Smooth muscle cell (in vitro differentiated cells): ENCODE results near the gene RGS11. TPM values are rescaled to one million over a fixed set of nuclear protein-coding genes. Genes with fewer than 3 reads are reported as not detected.

ENCODE experiments used
- DNase-seq: peaks from one replicate; lab custom pipeline; 2025; ENCODE audit not compliant: unreplicated experiment; lab: John Stamatoyannopoulos, UW
- H2AFZ ChIP-seq: fragments of 200-600 bp; sonication (generic); 2 replicates; pipeline ENCODE4 v1.6.0; 2016; ENCODE audit warnings: antibody characterized with exemption, low read depth, mild to moderate bottlenecking
- H3F3A ChIP-seq: fragments of 200-600 bp; sonication (generic); 2 replicates; pipeline ENCODE4 v1.6.0; 2017; ENCODE audit warnings: antibody characterized with exemption, low read depth
- H3K27ac ChIP-seq: fragments of 200-600 bp; sonication (generic); 2 replicates; pipeline ENCODE4 v1.5.1; 2016; ENCODE audit warnings: low read depth, mild to moderate bottlenecking
- H3K27me3 ChIP-seq: fragments of 200-600 bp; sonication (generic); 2 replicates; pipeline ENCODE4 v1.6.1; 2016; ENCODE audit warnings: low read depth, mild to moderate bottlenecking
- H3K36me3 ChIP-seq: fragments of 200-600 bp; sonication (generic); 2 replicates; pipeline ENCODE4 v1.5.1; 2016; ENCODE audit warnings: low read depth
- H3K4me1 ChIP-seq: fragments of 200-600 bp; sonication (generic); 2 replicates; pipeline ENCODE4 v1.5.1; 2016; ENCODE audit warnings: low read depth
- H3K4me2 ChIP-seq: fragments of 200-600 bp; sonication (generic); 2 replicates; pipeline ENCODE4 v1.6.0; 2016; ENCODE audit warnings: mild to moderate bottlenecking
- H3K4me3 ChIP-seq: fragments of 200-600 bp; sonication (generic); 2 replicates; pipeline ENCODE4 v1.5.1; 2016; ENCODE audit warnings: mild to moderate bottlenecking
- H3K79me2 ChIP-seq: fragments of 200-600 bp; sonication (generic); 2 replicates; pipeline ENCODE4 v1.6.0; 2016; ENCODE audit warnings: low read depth, mild to moderate bottlenecking
- H3K9ac ChIP-seq: fragments of 200-600 bp; sonication (generic); 2 replicates; pipeline ENCODE4 v1.6.0; 2016; ENCODE audit warnings: low read depth
- H3K9me3 ChIP-seq: fragments of 200-600 bp; sonication (generic); replicated peaks from 2 replicates; pipeline ENCODE4 v1.5.1; 2016; ENCODE audit warnings: low read depth
- H4K20me1 ChIP-seq: fragments of 200-600 bp; sonication (generic); 2 replicates; pipeline ENCODE4 v1.6.0; 2016; ENCODE audit warnings: low read depth
- WGBS: methylation state at CpG from one replicate; pipeline ENCODE4 v1.1.7; 2016; ENCODE audit warnings: low lambda C conversion rate; 5-methylcytosine and 5-hydroxymethylcytosine counted together
- polyA plus RNA-seq: library from polyadenylated mRNA; unstranded; fragments of >200 nt; fragmentation: Nextera tagmentation; extraction: Ambion mirVana; gene quantifications from 2 replicates; pipeline ENCODE4 v1.2.1, GENCODE V29; 2016
- total RNA-seq: library from RNA; depleted of rRNA; stranded (reverse); fragments of >200 nt; gene quantifications from 2 replicates; pipeline ENCODE4 v1.2.3, GENCODE V29; 2014
- TF ChIP-seq, protein P1 (sequence below): fragments of 200-600 bp; sonication (generic); IDR thresholded peaks from 2 replicates; pipeline ENCODE4 v1.5.1; 2017; ENCODE audit warnings: borderline replicate concordance, mild to moderate bottlenecking, antibody characterized with exemption; ENCODE audit not compliant: insufficient read depth, poor library complexity, severe bottlenecking

Gene RGS11
- total and polyA plus RNA-seq, 2 experiments from 2014 or later, result 2.2 to 3.9 TPM

DNA sequence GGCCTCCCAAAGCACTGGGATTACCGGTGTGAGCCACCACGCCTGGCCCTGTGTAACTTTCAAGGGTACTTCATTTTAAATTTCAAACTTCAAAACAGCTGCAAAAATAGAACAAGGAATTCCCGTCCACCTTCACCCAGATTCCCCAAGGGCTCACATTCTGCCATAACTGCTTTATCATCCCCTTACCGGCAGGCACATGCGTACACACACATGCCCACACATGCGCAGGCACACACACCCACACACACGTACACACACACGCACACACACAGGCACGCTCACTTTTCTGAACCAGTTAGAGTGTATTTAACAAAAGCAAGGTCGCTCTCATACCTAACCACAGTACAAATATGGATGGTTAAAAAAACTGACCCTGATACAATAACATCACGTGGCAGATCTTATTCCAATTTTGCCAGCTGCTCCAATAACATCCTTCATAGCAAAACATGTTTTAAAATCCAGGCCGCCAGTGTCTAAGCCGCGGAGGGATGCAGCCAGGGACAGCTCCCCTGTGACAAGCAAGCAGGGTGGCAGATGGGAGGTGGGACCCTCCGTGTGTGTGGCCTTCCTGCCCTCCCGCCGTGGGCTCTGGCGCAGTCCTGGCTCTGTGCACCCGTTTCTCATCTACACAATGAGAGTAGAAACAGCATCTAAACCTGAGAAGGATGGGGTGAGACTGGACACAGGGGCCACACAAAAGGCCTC, 30.3 kb upstream of the RGS11 start:
- Histone ChIP-seq H3F3A (no peaks in the 10 kb centered on the region), H2AFZ (no peak overlapping the region), H3K4me2 (no peak overlapping the region), H3K36me3 (no peaks in the 10 kb centered on the region), H3K79me2 (peaks cover 2% of the 10 kb centered on the region), H3K9me3 (no peaks in the 10 kb centered on the region), H3K9ac (no peak overlapping the region), H4K20me1 (peaks cover 27% of the 10 kb centered on the region), H3K27ac (no peak overlapping the region), H3K4me3 (no peak overlapping the region), H3K27me3 (no peaks in the 10 kb centered on the region), H3K4me1 (no peaks in the 10 kb centered on the region)
- no peak for DNase-seq
- TF ChIP-seq, protein P1, sequence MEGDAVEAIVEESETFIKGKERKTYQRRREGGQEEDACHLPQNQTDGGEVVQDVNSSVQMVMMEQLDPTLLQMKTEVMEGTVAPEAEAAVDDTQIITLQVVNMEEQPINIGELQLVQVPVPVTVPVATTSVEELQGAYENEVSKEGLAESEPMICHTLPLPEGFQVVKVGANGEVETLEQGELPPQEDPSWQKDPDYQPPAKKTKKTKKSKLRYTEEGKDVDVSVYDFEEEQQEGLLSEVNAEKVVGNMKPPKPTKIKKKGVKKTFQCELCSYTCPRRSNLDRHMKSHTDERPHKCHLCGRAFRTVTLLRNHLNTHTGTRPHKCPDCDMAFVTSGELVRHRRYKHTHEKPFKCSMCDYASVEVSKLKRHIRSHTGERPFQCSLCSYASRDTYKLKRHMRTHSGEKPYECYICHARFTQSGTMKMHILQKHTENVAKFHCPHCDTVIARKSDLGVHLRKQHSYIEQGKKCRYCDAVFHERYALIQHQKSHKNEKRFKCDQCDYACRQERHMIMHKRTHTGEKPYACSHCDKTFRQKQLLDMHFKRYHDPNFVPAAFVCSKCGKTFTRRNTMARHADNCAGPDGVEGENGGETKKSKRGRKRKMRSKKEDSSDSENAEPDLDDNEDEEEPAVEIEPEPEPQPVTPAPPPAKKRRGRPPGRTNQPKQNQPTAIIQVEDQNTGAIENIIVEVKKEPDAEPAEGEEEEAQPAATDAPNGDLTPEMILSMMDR, result no peak
- WGBS, result 96% methylated on average over 19 of the region's 19 CpGs

DNA sequence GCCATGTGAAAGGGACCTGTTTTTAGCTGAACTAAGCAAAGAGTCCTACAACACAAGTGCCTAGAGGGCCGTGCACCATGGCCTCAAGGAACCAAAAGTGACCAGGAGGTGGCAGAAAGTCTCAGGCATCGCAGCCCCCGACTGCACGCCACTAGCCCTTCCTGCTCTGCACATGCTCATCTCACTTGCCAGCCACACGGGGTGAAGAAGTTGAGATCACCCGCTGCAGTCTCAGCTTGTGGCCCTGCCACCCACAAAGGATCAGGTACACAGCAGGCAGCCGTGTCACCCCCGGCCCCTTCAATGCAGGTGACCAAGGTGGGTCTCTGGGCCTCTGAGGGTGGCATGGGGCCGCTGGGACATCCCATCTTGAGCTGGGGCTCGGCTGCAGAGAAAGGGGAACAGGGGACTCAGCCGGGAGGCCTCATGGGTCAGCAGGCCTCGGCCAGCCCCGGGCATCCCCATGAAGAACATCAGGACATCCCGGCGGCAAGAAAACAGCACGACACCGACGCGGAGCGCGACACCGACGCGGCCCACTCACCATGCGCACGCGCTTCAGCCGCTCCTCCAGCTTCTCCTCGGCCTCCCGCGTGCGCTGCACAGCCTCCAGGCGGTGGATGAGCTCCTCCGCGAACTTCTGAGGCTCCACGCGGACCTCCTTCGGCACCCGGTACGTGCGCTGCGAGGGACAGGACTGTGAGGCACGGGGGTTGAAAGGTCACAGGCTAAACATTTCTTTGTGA, 28.2 kb upstream of the RGS11 start:
- 96% methylated on average over 43 of the region's 43 CpGs for WGBS
- no peaks in the 10 kb centered on the region for H3K36me3 ChIP-seq
- no peak for DNase-seq
- no peak overlapping the region for H3K9ac ChIP-seq
- H3K27ac ChIP-seq, result no peak overlapping the region
- H4K20me1 ChIP-seq, result peaks cover 26% of the 10 kb centered on the region
- H2AFZ ChIP-seq, result no peak overlapping the region
- H3K4me3 ChIP-seq, result no peak overlapping the region
- no peaks in the 10 kb centered on the region for H3F3A ChIP-seq
- no peaks in the 10 kb centered on the region for H3K4me1 ChIP-seq
- no peak overlapping the region for H3K4me2 ChIP-seq
- no peaks in the 10 kb centered on the region for H3K9me3 ChIP-seq
- TF ChIP-seq, protein P1, result no peak
- no peaks in the 10 kb centered on the region for H3K27me3 ChIP-seq
- H3K79me2 ChIP-seq, result peaks cover 2% of the 10 kb centered on the region

DNA sequence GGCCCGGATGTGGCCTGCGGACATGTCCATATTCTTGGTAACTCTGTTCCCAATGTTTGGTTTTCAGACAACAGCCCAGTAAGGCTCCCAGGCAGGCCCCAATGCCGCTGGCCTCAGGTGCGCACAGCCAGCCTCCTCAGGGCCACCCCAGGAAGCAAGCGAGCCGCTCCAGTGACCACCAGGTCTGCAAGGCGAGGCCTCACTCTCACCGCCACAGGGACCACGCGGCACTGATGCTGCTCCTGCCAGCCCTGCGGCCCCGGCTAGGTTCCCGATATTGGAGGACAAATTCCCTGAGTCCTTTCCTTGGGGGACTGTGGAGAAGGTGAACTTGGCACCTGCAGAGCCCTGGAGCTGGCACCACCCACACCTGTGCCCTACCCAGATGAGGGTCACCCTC, 26.2 kb upstream of the RGS11 start:
- Histone ChIP-seq H3K27ac (no peak overlapping the region), H3K4me2 (no peak overlapping the region), H3K79me2 (peaks cover 2% of the 10 kb centered on the region), H3K9me3 (no peaks in the 10 kb centered on the region), H3K27me3 (no peaks in the 10 kb centered on the region), H3K4me1 (no peaks in the 10 kb centered on the region), H4K20me1 (peaks cover 17% of the 10 kb centered on the region), H3K4me3 (no peak overlapping the region), H3K9ac (no peak overlapping the region), H3F3A (no peaks in the 10 kb centered on the region), H2AFZ (no peak overlapping the region), H3K36me3 (no peaks in the 10 kb centered on the region)
- no peak for DNase-seq
- WGBS, result 99% methylated on average over 13 of the region's 13 CpGs
- TF ChIP-seq, protein P1, result no peak
